GM19372 (cell line): ENCODE measurements around the gene ZFAND4.
"Not testable (repeated sequence)": the region's sequence is repeated elsewhere in the genome, so short reads cannot be mapped to it uniquely, and the experiment has no call there.

Experiments
- ATAC-seq: cut with Tn5 transposase; IDR thresholded peaks from one replicate; pipeline ENCODE4 v1.9.1; 2021; ENCODE audit warnings: mild to moderate bottlenecking, low read depth, moderate library complexity; ENCODE audit not compliant: unreplicated experiment

Gene ZFAND4

GRCh38 chr10:45672181-45673073 lies at the start of gene ZFAND4:
Gene ZFAND4, minus strand, starts transcription at chr10:45672772. Its CDS starts 9,047 bp downstream, at chr10:45663725.
- ATAC-seq = peak; percentile 93

- ATAC-seq = not testable (repeated sequence)
Observed at GRCh38 chr10:45721503-45721902, 48.9 kb upstream of the ZFAND4 start.

GRCh38 chr10:45717642-45718041 lies 45.1 kb upstream of the ZFAND4 start:
- ATAC-seq = not testable (repeated sequence)

- not testable (repeated sequence) for ATAC-seq
Observed at GRCh38 chr10:45717053-45717452, 44.5 kb upstream of the ZFAND4 start.

GRCh38 chr10:45711223-45711622 lies 38.7 kb upstream of the ZFAND4 start:
- ATAC-seq = not testable (repeated sequence)

- ATAC-seq = not testable (repeated sequence)
Observed at GRCh38 chr10:45710200-45710796, 37.7 kb upstream of the ZFAND4 start.

GRCh38 chr10:45678467-45678866 lies 5.9 kb upstream of the ZFAND4 start:
- not testable (repeated sequence) for ATAC-seq

- ATAC-seq = no peak
Observed at GRCh38 chr10:45675388-45675787, 2.8 kb upstream of the ZFAND4 start.

GRCh38 chr10:45673074-45673648 lies 589 bp upstream of the ZFAND4 start:
- no peak for ATAC-seq

- ATAC-seq = not testable (repeated sequence)
Observed at GRCh38 chr10:45671300-45671699, 1.3 kb downstream of the ZFAND4 start.

GRCh38 chr10:45669897-45670296 lies 2.7 kb downstream of the ZFAND4 start:
- ATAC-seq = not testable (repeated sequence)

GRCh38 chr10:45660876-45661411 lies 11.6 kb downstream of the ZFAND4 start:
- ATAC-seq = no peak

- ATAC-seq = no peak
Observed at GRCh38 chr10:45657033-45657926, 15.3 kb downstream of the ZFAND4 start.

GRCh38 chr10:45655219-45655618 lies 17.4 kb downstream of the ZFAND4 start:
- ATAC-seq = no peak

GRCh38 chr10:45654753-45655141 lies 17.8 kb downstream of the ZFAND4 start:
- not testable (repeated sequence) for ATAC-seq

GRCh38 chr10:45653454-45653853 lies 19.1 kb downstream of the ZFAND4 start:
- no peak for ATAC-seq

GRCh38 chr10:45652511-45652910 lies 20.1 kb downstream of the ZFAND4 start:
- no peak for ATAC-seq

GRCh38 chr10:45649296-45649695 lies 23.3 kb downstream of the ZFAND4 start:
- no peak for ATAC-seq

GRCh38 chr10:45647118-45647517 lies 25.5 kb downstream of the ZFAND4 start:
- no peak for ATAC-seq
